GM19455 (cell line): ENCODE data around the gene ZNF665.
"Not testable (repeated sequence)": the region's sequence is repeated elsewhere in the genome, so short reads cannot be mapped to it uniquely, and the experiment has no call there.

ENCODE experiments used
- ATAC-seq: cut with Tn5 transposase; IDR thresholded peaks from one replicate; pipeline ENCODE4 v1.9.1; 2021; ENCODE audit not compliant: unreplicated experiment

ZNF665 gene

DNA sequence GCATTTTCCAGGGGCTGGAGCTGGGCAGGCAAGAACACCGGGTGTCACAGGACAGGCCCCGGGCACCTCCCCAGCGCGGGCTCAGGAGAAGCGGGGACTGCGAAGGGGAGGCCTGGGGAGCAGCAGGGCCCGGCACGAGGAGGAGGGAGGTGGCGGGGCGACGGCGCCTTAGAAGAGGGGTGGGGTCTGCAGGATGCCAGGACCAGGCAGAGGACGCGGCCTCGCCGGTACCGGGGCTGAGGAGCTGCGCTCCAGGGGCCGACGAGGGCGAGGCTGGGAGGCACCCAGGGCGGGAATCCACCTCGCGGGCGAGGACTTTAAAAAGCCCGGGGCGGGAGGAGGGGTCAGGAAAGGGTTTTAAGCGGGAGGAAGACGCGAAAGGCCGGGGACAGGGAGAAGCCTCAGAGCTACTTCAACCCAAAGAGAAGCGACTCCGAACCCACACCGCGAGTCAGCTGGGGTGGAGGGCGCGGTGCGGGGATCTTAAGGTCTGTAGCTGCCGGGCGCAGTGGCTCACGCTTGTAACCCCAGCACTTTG lies 35.0 kb downstream of the ZNF665 start:
- ATAC-seq, result no peak

DNA sequence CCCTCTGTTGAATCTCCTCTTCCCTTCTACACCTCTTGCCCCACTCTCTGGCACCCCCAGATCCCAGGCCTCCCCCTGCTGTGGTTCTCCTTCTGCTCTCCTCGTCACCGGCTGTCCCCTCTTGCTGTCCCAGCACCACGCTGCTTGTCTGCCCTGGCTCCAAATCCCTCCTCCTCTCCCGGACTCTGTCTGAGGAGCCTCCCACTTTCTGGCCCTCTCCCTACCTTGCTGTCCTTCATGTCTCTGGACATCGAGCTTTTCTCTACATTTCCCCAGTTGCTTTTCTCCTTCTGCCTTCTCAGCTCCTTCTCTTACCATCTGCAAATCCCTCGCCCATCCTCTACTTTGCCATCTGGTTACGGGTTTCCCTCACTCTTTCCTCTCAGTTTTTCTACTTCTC lies 35.5 kb downstream of the ZNF665 start:
- ATAC-seq, result no peak

DNA sequence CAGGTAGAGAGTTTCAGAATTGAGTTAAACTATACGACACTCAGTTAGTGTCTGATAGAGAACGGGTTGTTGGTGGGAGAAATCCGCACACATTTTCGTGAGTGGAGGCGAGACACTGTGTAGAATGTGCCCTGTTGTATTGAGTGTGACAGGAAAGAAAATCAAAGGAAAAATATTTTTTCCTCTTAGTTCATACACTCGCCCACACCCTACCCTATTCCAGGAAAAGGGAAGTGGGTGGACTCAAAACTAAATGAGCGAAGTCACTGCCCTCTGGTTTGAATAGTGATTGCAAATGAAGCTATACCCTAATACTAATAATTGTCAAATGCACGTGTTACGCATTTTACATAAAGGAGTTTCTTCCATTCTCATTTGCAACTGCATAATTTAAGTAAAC lies 36.3 kb downstream of the ZNF665 start:
- ATAC-seq, result no peak

DNA sequence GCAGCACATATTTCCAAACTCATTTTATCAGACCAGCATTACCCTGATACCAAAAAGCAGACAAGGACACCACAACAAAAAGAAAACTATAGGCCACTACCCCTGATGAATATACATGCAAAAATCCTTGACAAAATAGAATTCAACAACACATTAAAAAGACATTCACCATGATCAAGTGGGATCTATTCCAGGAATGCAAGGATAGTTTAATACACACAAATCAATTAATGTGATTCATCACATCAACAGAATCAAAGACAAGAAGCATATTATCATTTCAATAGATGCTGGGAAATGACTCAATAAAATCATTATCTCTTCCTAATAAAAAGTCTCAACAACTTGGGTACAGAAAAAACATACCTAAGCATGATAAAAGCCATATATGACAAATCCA lies 45.5 kb downstream of the ZNF665 start:
- no peak for ATAC-seq

DNA sequence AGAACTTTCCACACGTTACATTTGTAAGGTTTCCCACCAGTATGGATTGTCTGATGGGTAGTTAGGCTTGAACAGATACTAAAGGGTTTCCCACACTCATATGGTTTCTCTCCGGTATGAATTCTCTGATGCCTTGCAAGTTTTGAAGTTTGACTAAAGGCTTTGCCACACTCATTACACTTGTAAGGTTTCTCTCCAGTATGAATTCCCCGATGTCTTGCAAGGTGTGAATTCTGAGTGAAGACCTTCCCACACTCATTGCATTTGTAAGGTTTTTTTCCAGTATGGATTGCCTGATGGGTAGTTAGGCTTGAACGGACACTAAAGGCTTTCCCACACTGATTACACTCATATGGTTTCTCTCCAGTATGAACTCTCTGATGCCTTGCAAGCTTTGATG lies 52.8 kb downstream of the ZNF665 start:
- no peak for ATAC-seq

DNA sequence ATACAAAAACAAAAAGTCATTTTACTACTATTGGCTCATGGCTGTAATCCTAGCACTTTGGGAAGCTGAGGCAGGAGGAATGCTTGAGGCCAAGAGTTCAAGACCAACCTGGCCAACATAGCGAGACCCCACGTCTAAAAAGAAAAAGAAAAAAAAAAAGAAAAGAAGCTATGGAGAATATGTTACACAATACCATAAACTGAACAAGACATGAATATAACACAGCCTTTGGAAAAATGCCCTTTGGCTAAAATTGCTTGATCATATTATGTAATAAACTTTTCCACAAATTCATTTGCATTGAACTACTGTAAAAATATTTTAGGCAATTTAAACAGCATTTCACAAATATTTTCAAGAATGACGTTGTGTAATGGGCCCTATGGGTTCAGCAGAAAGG lies 56.7 kb downstream of the ZNF665 start:
- no peak for ATAC-seq

DNA sequence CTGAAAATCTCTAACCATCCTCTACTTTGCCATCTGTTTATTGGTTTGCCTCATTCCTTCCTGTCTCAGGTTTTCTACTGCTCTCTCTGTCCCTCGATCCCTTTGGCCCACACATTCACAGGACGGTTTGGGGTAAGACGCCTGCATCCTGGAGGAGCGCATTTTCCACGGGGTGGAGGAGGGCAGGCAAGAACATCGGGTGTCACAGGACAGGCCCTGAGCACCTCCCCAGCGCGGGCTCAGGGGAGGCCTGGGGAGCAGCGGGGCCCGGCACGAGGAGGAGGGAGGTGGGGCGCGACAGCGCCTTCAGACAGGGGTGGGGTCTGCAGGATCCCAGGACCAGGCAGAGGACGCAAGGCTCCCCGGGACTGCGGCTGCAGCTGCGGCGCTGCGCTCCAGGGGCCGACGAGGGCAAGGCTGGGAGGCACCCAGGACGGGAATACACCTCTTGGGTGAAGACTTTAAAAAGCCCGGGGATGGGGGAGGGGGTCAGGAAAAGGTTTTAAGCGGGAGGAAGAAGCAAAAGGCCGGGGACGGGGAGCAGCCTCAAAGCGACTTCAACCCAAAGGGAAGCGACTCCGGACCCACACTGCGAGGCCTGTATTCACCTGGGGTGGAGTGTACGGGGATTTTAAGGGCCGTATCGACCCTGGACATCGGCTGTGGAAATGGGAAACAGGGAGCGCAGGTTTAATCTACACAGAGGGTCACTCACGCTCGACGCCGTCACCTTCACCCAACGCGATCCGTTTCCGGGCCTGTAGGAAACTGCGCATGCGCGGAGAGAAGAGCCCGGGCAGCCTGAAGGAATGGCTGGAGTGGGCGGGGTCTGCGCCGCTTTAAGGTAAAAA lies 60.8 kb downstream of the ZNF665 start, which contains the start of gene ZNF415:
ZNF415 (minus strand) TSS at position 770 of the 851 bp plus-strand sequence. CDS start 10,234 bp downstream, outside the sequence.
- no peak for ATAC-seq

DNA sequence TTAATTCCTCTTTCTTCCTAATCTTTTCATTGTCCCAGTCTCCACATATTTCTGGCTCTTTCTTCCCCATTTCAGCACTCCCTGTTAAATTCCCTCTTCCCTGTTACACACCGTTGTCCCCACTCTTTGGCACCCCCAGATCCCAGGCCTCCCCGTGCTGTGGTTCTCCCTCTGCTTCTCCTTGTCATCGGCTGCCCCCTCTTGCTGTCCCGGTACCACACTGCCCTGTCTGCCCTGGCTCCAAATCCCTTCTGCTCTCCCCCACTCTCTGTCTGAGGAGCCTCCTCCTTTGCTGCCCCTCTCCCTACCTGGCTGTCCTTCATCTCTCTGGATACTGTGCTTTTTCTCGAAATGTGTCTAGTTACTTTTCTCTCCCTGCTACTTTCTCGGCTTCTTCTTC lies 61.4 kb downstream of the ZNF665 start:
- ATAC-seq, result no peak

DNA sequence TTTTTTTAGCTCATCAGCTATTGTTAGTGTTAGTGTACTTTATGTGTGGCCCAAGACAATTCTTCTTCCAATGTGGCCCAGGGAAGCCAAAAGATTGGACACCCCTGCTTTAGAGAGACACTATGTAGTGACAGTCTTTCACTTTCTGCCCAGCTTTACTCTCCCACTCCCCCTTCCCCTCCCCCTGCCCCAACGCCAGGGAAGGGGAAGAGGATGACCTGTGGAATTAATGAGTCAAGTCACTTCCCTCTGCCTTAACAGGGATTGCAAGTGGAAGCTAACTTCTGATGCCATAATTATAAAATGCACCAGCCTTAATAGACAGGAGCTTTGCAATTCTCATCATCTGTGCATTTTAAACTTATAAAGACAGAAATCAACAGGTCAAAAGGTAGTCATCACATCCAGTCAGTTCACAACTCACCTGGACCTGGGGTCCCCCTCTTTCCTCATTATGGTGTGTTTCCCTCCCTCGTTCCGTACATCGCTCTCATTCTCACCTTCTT lies 62.0 kb downstream of the ZNF665 start:
- ATAC-seq, result no peak

DNA sequence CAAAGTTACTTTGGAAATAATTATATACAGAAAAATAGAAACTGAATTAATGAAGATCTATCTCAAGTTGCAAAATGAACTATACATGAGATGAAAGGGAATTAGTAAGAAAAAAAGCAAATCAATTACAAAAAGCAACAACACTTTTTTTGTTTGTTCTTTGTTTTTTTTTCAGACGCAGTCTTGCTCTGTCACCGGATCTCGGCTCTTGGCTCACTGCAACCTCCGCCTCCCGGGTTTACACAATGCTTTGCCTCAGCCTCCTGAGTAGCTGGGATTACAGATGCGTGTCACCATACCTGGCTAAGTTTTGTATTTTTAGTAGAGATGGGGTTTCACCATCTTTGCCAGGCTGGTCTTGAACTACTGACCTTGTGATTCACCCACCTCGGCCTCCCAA lies 62.7 kb downstream of the ZNF665 start:
- ATAC-seq, result no peak

DNA sequence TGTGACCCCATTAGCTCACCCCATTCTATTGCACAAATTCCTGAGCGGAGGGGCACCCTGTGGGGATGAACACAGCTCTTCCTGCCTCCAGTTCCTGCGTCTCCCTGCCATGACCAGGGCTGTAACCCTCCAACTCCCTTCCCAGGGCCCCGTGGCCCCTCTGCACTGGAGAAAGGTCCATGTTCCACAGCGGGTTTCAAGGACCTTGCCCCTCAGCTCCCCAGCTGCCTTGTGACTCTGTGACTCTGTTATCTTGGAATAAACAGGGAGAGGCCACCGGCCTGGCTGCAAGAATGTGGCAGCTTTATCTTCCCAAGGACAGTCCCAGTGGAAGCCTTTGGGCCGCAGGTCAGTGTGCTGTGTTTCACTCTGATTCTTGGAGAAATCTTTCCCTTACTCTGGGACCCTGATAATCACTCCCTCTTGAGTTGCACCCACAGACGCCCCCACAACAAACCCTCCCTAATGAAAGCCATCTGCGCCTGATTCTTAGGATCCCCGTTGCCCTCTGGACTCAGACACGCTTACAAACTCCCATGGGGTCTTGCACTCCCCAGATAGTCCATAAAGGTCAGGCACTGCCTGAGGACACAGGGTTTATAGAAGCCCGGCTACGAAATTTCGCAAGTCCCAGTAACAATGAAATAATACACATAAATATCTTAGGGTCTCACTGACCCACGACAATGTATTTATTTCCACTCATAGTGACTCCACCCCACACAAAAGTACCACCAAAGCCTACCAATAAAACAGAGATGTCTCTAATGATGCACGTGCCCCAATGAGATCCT lies 66.2 kb downstream of the ZNF665 start:
- ATAC-seq, result not testable (repeated sequence)

DNA sequence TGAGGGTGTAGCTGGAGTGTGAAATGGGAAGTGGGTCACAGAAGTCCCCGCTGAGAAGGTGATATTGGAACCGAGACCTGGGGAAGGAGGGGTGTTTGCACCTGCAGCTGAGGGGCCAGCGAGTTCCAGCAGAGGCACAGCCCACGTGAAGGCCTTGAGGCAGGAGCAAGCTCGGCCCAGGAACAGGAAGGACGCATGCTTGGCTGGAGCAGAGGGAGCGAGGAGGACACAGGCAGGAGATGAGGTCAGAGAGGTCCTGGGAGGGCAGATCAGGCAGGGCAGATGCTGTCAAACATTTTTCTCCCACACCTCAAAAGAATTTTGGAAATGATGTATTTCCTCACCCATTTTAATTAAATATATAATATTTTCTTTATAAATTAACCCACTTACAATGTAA lies 69.8 kb downstream of the ZNF665 start:
- no peak for ATAC-seq
